IMR-90 (cell line): ENCODE data around the gene CEP95. TPM values are rescaled to one million over a fixed set of nuclear protein-coding genes. Genes with fewer than 3 reads are reported as not detected.
A peak's percentile ranks its signal among the peaks of the same experiment; 100 is the strongest.
"Not testable (repeated sequence)": the region's sequence is repeated elsewhere in the genome, so short reads cannot be mapped to it uniquely, and the experiment has no call there.

Source experiments
- ATAC-seq: fragments of 200-7000 bp; cut with Tn5 transposase; 2 replicates; pipeline ENCODE4 v1.9.1; 2020; ENCODE audit warnings: low read depth, mild to moderate bottlenecking, moderate library complexity
- BruUV-seq: library from RNA; stranded (reverse); fragments of 400-500 nt; replicated peaks from 2 replicates; lab custom pipeline; 2021; lab: Mats Ljungman, UMichigan
- CTCF ChIA-PET: fragments of 300-600 bp; formaldehyde crosslinking; extraction: SDS; loops from one replicate; lab custom pipeline; 2021; ENCODE audit warnings: antibody characterized with exemption; lab: Yijun Ruan, JAX
- POLR2A ChIA-PET: fragments of 300-600 bp; sonication (Branson Sonifier 250); formaldehyde crosslinking; loops from one replicate; lab custom pipeline; 2022; ENCODE audit warnings: antibody characterized with exemption; ENCODE audit not compliant: unreplicated experiment; lab: Charles Lee
- DNase-seq: peaks from one replicate; pipeline ENCODE4 v3.0.0; 2013
- H2AFZ ChIP-seq: replicated peaks from 2 replicates; pipeline ENCODE3; 2013; ENCODE audit warnings: low read length, mild to moderate bottlenecking; ENCODE audit not compliant: poor library complexity
- H2AK5ac ChIP-seq: 2 replicates; pipeline ENCODE4 v1.6.1; 2013; ENCODE audit warnings: low read depth, low read length, inconsistent platforms
- H2AK9ac ChIP-seq: replicated peaks from 2 replicates; pipeline ENCODE3; 2013; ENCODE audit warnings: mild to moderate bottlenecking, low read depth, low read length, moderate library complexity; ENCODE audit not compliant: poor library complexity
- H2BK120ac ChIP-seq: 2 replicates; pipeline ENCODE4 v1.6.1; 2013; ENCODE audit warnings: low read depth, low read length, inconsistent platforms
- H2BK15ac ChIP-seq: 3 replicates; pipeline ENCODE4 v1.6.1; 2013; ENCODE audit warnings: low read depth, low read length, inconsistent platforms
- H2BK20ac ChIP-seq: 2 replicates; pipeline ENCODE4 v1.6.1; 2013; ENCODE audit warnings: low read depth, mild to moderate bottlenecking, inconsistent platforms, low read length, moderate library complexity
- H2BK5ac ChIP-seq: 2 replicates; pipeline ENCODE4 v1.6.1; 2013; ENCODE audit warnings: mild to moderate bottlenecking, low read depth, low read length, inconsistent platforms; ENCODE audit not compliant: poor library complexity, severe bottlenecking
- H3K14ac ChIP-seq: replicated peaks from 2 replicates; pipeline ENCODE4 v1.6.1; 2013; ENCODE audit warnings: low read depth, low read length, inconsistent platforms
- H3K18ac ChIP-seq: 2 replicates; pipeline ENCODE4 v1.6.1; 2013; ENCODE audit warnings: low read depth, low read length, control low read depth
- H3K23ac ChIP-seq: 2 replicates; pipeline ENCODE4 v1.6.1; 2013; ENCODE audit warnings: low read depth, low read length, inconsistent platforms
- H3K27ac ChIP-seq: 2 replicates; pipeline ENCODE4 v1.5.1; 2013; ENCODE audit warnings: mild to moderate bottlenecking, control low read depth, low read length; ENCODE audit not compliant: insufficient read depth
- H3K27me3 ChIP-seq: 2 replicates; pipeline ENCODE4 v1.6.1; 2013; ENCODE audit warnings: low read length; ENCODE audit not compliant: control insufficient read depth, insufficient read depth
- H3K36me3 ChIP-seq: 2 replicates; pipeline ENCODE4 v1.6.1; 2013; ENCODE audit warnings: low read length, mixed read lengths; ENCODE audit not compliant: control insufficient read depth, insufficient read depth
- H3K4ac ChIP-seq: 2 replicates; pipeline ENCODE4 v1.6.1; 2013; ENCODE audit warnings: low read depth, low read length, inconsistent platforms
- H3K4me1 ChIP-seq: 2 replicates; pipeline ENCODE4 v1.6.1; 2013; ENCODE audit warnings: low read length, mixed read lengths; ENCODE audit not compliant: control insufficient read depth, insufficient read depth
- H3K4me2 ChIP-seq: 2 replicates; pipeline ENCODE4 v1.6.1; 2013; ENCODE audit warnings: low read depth, mild to moderate bottlenecking, control low read depth, low read length, moderate library complexity
- H3K4me3 ChIP-seq: 2 replicates; pipeline ENCODE4 v1.5.1; 2013; ENCODE audit warnings: low read depth, mild to moderate bottlenecking, control low read depth, low read length, moderate library complexity; ENCODE audit not compliant: insufficient read depth
- H3K56ac ChIP-seq: 2 replicates; pipeline ENCODE4 v1.6.1; 2013; ENCODE audit warnings: low read length, inconsistent platforms; ENCODE audit not compliant: insufficient read depth; ENCODE audit errors: extremely low read depth
- H3K79me1 ChIP-seq, 2 experiments: 2 replicates each; pipeline ENCODE4 v1.6.1; 2013; ENCODE audit warnings: low read length in 2 of 2, inconsistent platforms in 1 of 2, low read depth in 1 of 2
- H3K9ac ChIP-seq: 2 replicates; pipeline ENCODE4 v1.6.1; 2013; ENCODE audit warnings: low read depth, low read length, control low read depth
- H3K9me1 ChIP-seq: 2 replicates; pipeline ENCODE4 v1.6.1; 2013; ENCODE audit warnings: low read length, inconsistent platforms; ENCODE audit not compliant: insufficient read depth
- H3K9me3 ChIP-seq: 2 replicates; pipeline ENCODE4 v1.6.1; 2013; ENCODE audit warnings: low read length; ENCODE audit not compliant: control insufficient read depth, insufficient read depth
- H4K20me1 ChIP-seq: 2 replicates; pipeline ENCODE4 v1.6.1; 2013; ENCODE audit warnings: low read length, inconsistent platforms; ENCODE audit not compliant: insufficient read depth
- H4K5ac ChIP-seq: 2 replicates; pipeline ENCODE4 v1.6.1; 2013; ENCODE audit warnings: mild to moderate bottlenecking, low read depth, low read length, control low read depth
- H4K8ac ChIP-seq, 2 experiments: 2 replicates each; pipeline ENCODE4 v1.6.1; 2013; ENCODE audit warnings: low read depth in 2 of 2, low read length in 2 of 2, control low read depth in 1 of 2, inconsistent platforms in 1 of 2
- H4K91ac ChIP-seq: 2 replicates; pipeline ENCODE4 v1.6.1; 2013; ENCODE audit warnings: low read depth, low read length, inconsistent platforms; ENCODE audit not compliant: insufficient read depth
- CEBPB ChIP-seq: IDR thresholded peaks from 2 replicates; pipeline ENCODE4 v1.6.1; 2012; ENCODE audit warnings: low read depth, low read length, improper control_type of control experiment
- RFX5 ChIP-seq: IDR thresholded peaks from 2 replicates; pipeline ENCODE4 v1.8.0; 2012; ENCODE audit warnings: low read depth, mild to moderate bottlenecking, low read length, moderate library complexity
- WGBS, 2 experiments: methylation state at CpG; one replicate each; pipeline versions ENCODE4 v1.1.5 to v1.1.7; 2013; ENCODE audit warnings: missing lambda C conversion rate in 2 of 2; ENCODE audit not compliant: insufficient read length in 1 of 2; ENCODE audit errors: extremely low coverage in 2 of 2; 5-methylcytosine and 5-hydroxymethylcytosine counted together
- dilution Hi-C: fragments of 300-500 bp; cut with HindIII; formaldehyde crosslinking; loops from one replicate; pipeline ENCODE4 v1.14.3; 2018; ENCODE audit warnings: low sequenced_read_pairs; ENCODE audit not compliant: unreplicated experiment
- in situ Hi-C: fragments of 300-500 bp; cut with MboI; formaldehyde crosslinking; loops from 3 replicates; pipeline ENCODE4 v1.14.3; 2019; ENCODE audit warnings: low sequenced_read_pairs, inconsistent platforms, mixed read lengths
- intact Hi-C: fragments of 100-400 bp; cut with micrococcal nuclease; formaldehyde crosslinking; loops from 2 replicates; pipeline ENCODE4 v1.10.0; 2022
- polyA plus RNA-seq, 3 experiments: library from polyadenylated mRNA; depleted of rRNA; stranded (reverse); fragments of >200 nt; gene quantifications; 2 replicates each; pipeline ENCODE4 v1.2.3, GENCODE V29; 2012; ENCODE audit warnings: low replicate concordance in 1 of 3
- total RNA-seq: library from RNA; depleted of rRNA; stranded (reverse); fragments of >200 nt; gene quantifications from 2 replicates; pipeline ENCODE4 v1.2.3, GENCODE V29; 2012

Gene CEP95
- total and polyA plus RNA-seq, 2 of the 4 experiments (the other 2 are of a cell fraction), result 6.1 to 13.6 TPM

DNA sequence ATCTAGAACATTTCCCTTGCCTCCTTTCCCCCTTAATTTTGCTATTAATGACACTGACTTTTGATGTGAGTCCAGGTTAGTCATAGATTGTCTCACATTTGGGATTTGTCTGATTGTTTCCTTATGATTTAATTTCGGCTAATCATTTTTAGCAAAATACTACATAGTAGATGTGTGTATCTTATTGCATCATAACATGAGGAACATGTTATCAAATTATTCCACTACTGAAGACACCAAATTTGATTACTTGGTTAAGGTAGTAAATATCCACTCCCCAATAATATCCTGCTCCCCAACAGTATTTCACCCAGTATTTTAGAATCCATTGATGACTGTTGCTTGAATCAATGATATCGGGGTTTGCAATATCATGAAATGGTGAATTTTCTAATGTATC lies 12.7 kb upstream of the CEP95 start:
- H3K79me1 ChIP-seq, result peaks cover 10 to 18% of the 10 kb centered on the region in 2 experiments; a peak in 3 of 4 replicates
- no peak overlapping the region for H4K91ac ChIP-seq
- H3K9me1 ChIP-seq, result no peaks in the 10 kb centered on the region
- in situ Hi-C loops, result loop anchor here (5.0 kb wide), 2 partner anchors 72 to 172 kb away; no protein-coding TSS in a partner anchor
- TF ChIP-seq CEBPB, result peak; percentile 78
- no peak for TF ChIP-seq RFX5
- no peak overlapping the region for H2BK5ac ChIP-seq
- peaks cover 15% of the 10 kb centered on the region for H3K36me3 ChIP-seq
- POLR2A ChIA-PET, result no interaction called here
- H3K4me1 ChIP-seq, result no peaks in the 10 kb centered on the region
- H3K23ac ChIP-seq, result no peak overlapping the region
- no peak overlapping the region for H3K4me3 ChIP-seq
- whole genome bisulfite sequencing, 2 experiments, result no CpG with 5 or more reads among the region's 2 CpGs
- H3K27me3 ChIP-seq, result no peaks in the 10 kb centered on the region
- BruUV-seq, result no TSS peak
- no peak overlapping the region for H3K27ac ChIP-seq
- no peak overlapping the region for H3K14ac ChIP-seq
- H2AK5ac ChIP-seq, result no peak overlapping the region
- dilution Hi-C loops, result no loop called here
- no peak overlapping the region for H3K56ac ChIP-seq
- no peak overlapping the region for H3K18ac ChIP-seq
- no peak overlapping the region for H3K9ac ChIP-seq
- no peaks in the 10 kb centered on the region for H3K9me3 ChIP-seq
- H3K4ac ChIP-seq, result no peak overlapping the region
- H2BK20ac ChIP-seq, result no peak overlapping the region
- CTCF ChIA-PET, result no interaction called here
- H4K5ac ChIP-seq, result no peak overlapping the region
- DNase-seq (no peak), ATAC-seq (no peak)
- intact Hi-C loops, result loop anchor here (5.0 kb wide), 2 partner anchors 172 to 187 kb away; no protein-coding TSS in a partner anchor
- no peak overlapping the region for H2AK9ac ChIP-seq
- H4K20me1 ChIP-seq, result peaks cover 19% of the 10 kb centered on the region; the same call in 1 of the 2 replicates
- H2BK120ac ChIP-seq, result no peak overlapping the region
- H2BK15ac ChIP-seq, result no peak overlapping the region
- H2AFZ ChIP-seq, result no peak overlapping the region
- H4K8ac ChIP-seq, result no peak overlapping the region
- H3K4me2 ChIP-seq, result no peak overlapping the region

DNA sequence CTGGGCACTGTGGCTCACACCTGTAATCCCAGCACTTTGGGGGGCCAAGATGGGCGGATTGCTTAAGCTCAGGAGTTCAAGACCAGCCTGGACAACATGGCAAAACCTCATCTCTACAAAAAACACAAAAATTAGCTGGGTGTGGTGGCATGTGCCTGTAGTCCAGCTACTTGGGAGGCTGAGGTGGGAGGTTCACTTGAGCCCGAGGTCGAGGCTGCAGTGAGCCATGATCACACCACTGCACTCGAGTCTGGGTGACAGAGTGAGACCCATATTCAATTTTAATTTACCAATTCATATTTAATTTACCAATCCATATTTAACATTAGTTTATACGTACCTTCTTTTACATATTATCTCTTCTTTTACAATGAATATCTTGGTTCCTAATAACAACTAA lies 11.5 kb upstream of the CEP95 start:
- H3K4ac ChIP-seq, H3K56ac ChIP-seq, H2BK15ac ChIP-seq, CTCF ChIA-PET, H3K9me1 ChIP-seq, H3K4me1 ChIP-seq, H4K91ac ChIP-seq, H2AK9ac ChIP-seq, DNase-seq, H4K5ac ChIP-seq, H3K23ac ChIP-seq, H2BK5ac ChIP-seq, dilution Hi-C loops, BruUV-seq, H3K9me3 ChIP-seq, H3K9ac ChIP-seq, H3K27ac ChIP-seq, H2BK20ac ChIP-seq, in situ Hi-C loops, H3K4me2 ChIP-seq, H2AK5ac ChIP-seq, H3K14ac ChIP-seq, H2AFZ ChIP-seq, ATAC-seq, H3K18ac ChIP-seq, H4K8ac ChIP-seq, intact Hi-C loops, H2BK120ac ChIP-seq, H3K27me3 ChIP-seq, H3K4me3 ChIP-seq: not testable (repeated sequence)
- WGBS, 2 experiments, result 80 to 100% methylated on average over 1 of the region's 5 CpGs
- POLR2A ChIA-PET, result interaction anchor here (0.6 kb wide), 1 partner anchor 75 kb away, joined by 3 read pairs; no protein-coding TSS in a partner anchor
- Histone ChIP-seq H3K79me1 (peaks cover 13 to 24% of the 10 kb centered on the region in 2 experiments), H4K20me1 (peaks cover 26% of the 10 kb centered on the region), H3K36me3 (peaks cover 16% of the 10 kb centered on the region)
